GM18511 (cell line): ENCODE measurements around the gene UBASH3B.

Source experiments
- ATAC-seq: cut with Tn5 transposase; IDR thresholded peaks from one replicate; pipeline ENCODE4 v1.9.1; 2021; ENCODE audit warnings: mild to moderate bottlenecking, moderate library complexity; ENCODE audit not compliant: unreplicated experiment

UBASH3B gene

GRCh38 chr11:122647736-122648275 lies 7.7 kb upstream of the UBASH3B start:
- no peak for ATAC-seq

DNA sequence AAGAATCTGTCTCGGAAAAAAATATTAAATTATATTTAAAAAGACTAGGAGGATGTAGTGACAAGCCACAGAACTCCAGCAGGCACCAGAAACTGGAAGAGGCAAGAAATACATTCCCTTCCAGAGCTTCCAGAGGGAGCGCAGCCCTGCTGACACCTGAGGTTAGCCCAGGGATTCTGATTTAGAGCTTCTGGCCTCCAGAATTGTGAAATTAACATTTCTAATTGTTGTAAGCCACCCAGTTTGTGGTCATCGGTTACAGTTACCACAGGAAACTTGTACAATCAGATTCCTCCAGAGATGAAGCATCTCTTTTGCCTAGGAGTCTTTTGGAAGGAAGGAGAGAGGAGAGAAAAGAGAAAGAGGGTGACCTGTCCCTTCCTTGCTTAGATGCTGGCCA lies 6.4 kb upstream of the UBASH3B start:
- ATAC-seq, result no peak

DNA sequence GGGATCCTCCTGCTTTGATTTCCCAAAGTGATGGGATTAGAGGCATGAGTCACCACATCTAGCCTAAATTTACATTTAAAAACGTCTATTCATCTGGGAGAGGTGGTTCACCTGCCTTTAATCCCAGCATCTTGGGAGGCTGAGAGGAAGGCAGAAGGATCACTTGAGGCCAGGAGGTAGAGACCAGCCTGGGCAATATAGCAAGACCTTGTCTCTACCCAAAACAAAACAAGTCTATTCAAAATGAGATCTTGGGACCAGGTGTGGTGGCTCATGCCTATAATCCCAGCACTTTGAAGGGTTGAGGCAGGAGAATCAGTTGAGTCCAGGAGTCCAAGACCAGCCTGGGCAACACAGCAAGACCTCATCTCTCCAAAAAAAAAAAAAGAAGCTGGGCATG lies 4.9 kb upstream of the UBASH3B start:
- no peak for ATAC-seq

- no peak for ATAC-seq
Observed at GRCh38 chr11:122652495-122652894, 3.0 kb upstream of the UBASH3B start.

DNA sequence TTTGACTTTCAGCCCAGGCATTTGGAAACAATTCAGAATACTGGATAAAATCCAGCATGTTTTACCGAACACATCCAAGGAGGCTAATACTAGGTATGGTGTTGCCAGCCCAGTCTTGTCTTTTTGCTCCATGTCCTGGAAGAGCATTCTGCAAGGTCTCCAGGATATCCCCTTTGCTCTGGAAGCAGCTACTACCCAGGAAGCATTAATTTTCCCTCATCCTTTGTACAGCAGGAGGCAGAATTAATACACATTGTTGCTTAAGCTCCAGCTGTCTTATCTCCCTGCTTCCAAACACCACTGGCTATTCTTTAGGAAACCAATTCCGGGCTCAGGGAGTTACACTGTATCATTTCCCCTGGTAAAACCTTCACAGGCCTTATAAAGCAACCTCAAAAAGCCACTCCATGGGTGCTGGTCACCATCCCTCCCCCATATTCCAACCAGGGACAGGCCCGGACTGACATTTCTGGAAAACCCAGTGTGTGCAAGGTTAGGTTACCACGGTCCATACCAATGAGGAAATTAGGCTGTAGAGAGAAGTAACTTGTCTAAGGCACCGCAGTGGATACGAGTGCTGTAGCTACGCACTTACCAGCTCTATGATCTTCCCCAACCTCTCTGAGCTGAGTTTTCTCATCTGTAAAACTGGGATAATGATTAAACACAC lies 1.5 kb upstream of the UBASH3B start:
- ATAC-seq, result no peak

- peak; percentile 55 for ATAC-seq
Observed at GRCh38 chr11:122656073-122656630, 630 bp downstream of the UBASH3B start.

DNA sequence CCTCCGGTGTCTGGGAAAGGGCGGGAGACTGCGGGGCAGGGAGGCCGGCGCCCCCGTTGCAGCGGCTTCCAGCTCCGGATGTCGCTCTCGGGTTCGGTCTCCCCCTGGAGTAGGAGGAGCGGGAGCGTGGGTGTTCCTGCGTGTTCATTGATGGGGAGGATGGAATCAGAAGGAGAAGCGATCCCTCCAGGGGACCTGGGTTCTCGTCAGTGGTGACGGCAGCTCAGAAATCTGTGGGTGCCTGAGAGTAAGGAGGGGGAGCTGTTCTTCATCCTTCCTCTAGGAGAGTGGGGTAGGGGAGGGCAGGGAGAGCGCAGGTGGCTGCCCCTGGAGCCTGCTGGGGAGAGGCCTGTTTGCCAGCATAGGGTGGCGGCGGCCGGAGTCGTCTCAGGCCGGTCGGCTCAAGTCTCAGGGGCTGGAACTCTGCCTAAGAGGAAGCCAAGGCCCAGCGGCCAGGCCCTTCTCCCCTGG lies 1.1 kb downstream of the UBASH3B start:
- no peak for ATAC-seq

- ATAC-seq, result no peak
Observed at GRCh38 chr11:122659676-122660554, 4.4 kb downstream of the UBASH3B start.

- no peak for ATAC-seq
Observed at GRCh38 chr11:122661182-122661945, 5.8 kb downstream of the UBASH3B start.

GRCh38 chr11:122663056-122663740 lies 7.7 kb downstream of the UBASH3B start:
- ATAC-seq, result no peak

DNA sequence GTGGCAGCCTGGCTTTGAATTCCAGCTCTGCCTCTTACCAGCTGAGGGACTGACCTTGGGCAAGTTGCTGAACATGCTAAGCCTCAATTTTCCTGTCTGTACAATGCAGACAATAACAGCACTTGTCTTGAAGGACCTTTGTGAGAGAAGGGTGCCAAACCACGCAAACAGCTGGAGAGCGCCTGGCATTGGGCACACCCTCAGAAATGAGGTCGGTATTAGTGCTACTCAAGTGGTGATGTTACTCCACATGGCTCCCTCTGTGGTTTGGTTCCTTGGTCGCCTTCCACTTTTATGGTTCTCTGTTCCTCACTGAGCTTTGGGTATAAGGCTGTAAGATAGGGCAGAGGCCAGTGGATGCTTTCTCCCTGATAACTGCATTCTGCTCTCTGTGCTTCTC lies 8.2 kb downstream of the UBASH3B start:
- ATAC-seq, result no peak

DNA sequence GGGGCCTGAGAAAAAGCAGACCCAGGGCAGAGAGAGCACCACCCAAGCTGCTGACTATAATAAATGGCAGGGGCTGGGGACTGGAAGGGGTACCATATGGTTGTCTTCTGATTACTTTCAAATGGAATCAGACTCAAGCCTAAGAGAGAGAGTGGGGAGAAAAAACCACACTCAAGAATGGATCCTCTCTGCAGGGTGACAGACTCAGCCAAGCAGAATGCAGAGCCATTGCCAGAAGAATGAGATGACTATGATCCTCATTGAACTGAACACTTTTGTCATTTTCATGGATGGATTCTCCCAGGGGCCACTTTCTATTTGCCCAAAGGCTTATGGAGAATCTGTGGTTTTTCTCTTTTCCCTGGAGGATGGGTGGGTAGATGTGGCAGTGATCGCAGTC lies 8.7 kb downstream of the UBASH3B start:
- ATAC-seq, result no peak

- no peak for ATAC-seq
Observed at GRCh38 chr11:122665861-122666260, 10.3 kb downstream of the UBASH3B start.

- no peak for ATAC-seq
Observed at GRCh38 chr11:122666743-122667142, 11.2 kb downstream of the UBASH3B start.

- no peak for ATAC-seq
Observed at GRCh38 chr11:122668562-122669090, 13.1 kb downstream of the UBASH3B start.

DNA sequence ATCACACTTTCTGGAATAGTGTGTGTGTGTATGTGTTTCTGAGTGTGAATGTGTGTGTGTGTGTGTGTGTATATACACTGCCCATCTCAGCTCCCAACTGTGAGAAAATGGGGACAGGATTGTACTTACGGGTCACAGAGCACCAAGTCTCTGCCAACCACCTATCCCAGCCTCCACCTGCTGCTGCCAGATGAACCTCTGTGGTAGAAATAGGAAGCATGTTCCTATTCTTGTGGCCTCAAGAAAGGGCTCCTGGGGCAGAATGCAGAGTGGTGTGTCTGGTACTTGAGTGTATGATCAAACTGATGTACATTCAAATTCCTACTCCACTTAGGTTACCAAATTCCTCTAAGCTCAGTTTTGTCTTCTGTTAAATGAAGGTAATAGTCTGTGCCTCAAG lies 14.6 kb downstream of the UBASH3B start:
- ATAC-seq, result no peak

GRCh38 chr11:122671400-122671891 lies 15.9 kb downstream of the UBASH3B start:
- ATAC-seq, result no peak

- no peak for ATAC-seq
Observed at GRCh38 chr11:122672892-122673291, 17.4 kb downstream of the UBASH3B start.

GRCh38 chr11:122673701-122674100 lies 18.2 kb downstream of the UBASH3B start:
- no peak for ATAC-seq

DNA sequence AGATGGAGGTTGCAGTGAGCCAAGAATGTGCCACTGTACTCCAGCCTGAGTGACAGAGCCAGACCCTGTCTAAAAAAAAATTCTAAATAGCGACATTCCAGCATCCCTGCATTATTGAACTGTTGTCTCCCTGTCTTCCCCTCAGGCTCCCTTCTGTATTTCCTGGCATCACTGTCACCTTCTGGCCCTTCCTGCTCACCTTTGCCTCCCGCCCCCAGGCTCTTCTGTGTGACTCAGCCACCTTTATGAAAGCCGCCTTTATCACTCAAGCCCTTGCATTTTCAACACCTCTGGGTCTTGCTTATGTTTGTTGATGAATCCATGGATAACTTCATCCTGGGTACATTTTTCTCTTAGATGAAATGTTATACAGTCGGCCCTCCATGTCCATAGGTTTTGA lies 21.1 kb downstream of the UBASH3B start:
- no peak for ATAC-seq
